LNCaP clone FGC (cell line): Measurements from ENCODE around the gene KCNG2.

Source experiments
- DNase-seq: peaks from one replicate; pipeline ENCODE4 v3.0.0-alpha.2; 2011; ENCODE audit warnings: low read depth
- H3K4me3 ChIP-seq: 2 replicates; pipeline ENCODE4 v1.5.1; 2011; ENCODE audit warnings: mild to moderate bottlenecking, low read depth, low read length, control low read depth
- TF ChIP-seq, protein P1 (sequence below): IDR thresholded peaks from 2 replicates; pipeline ENCODE4 v1.5.1; 2012; ENCODE audit warnings: mild to moderate bottlenecking; ENCODE audit not compliant: control insufficient read depth, insufficient read depth; ENCODE audit errors: extremely low read depth

The KCNG2 gene

GRCh38 chr18:79786304-79786703 is 11.4 kb upstream of the KCNG2 start:
- DNase-seq, result no peak
- TF ChIP-seq, protein P1, sequence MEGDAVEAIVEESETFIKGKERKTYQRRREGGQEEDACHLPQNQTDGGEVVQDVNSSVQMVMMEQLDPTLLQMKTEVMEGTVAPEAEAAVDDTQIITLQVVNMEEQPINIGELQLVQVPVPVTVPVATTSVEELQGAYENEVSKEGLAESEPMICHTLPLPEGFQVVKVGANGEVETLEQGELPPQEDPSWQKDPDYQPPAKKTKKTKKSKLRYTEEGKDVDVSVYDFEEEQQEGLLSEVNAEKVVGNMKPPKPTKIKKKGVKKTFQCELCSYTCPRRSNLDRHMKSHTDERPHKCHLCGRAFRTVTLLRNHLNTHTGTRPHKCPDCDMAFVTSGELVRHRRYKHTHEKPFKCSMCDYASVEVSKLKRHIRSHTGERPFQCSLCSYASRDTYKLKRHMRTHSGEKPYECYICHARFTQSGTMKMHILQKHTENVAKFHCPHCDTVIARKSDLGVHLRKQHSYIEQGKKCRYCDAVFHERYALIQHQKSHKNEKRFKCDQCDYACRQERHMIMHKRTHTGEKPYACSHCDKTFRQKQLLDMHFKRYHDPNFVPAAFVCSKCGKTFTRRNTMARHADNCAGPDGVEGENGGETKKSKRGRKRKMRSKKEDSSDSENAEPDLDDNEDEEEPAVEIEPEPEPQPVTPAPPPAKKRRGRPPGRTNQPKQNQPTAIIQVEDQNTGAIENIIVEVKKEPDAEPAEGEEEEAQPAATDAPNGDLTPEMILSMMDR, result no peak
- no peak overlapping the region for H3K4me3 ChIP-seq

DNA sequence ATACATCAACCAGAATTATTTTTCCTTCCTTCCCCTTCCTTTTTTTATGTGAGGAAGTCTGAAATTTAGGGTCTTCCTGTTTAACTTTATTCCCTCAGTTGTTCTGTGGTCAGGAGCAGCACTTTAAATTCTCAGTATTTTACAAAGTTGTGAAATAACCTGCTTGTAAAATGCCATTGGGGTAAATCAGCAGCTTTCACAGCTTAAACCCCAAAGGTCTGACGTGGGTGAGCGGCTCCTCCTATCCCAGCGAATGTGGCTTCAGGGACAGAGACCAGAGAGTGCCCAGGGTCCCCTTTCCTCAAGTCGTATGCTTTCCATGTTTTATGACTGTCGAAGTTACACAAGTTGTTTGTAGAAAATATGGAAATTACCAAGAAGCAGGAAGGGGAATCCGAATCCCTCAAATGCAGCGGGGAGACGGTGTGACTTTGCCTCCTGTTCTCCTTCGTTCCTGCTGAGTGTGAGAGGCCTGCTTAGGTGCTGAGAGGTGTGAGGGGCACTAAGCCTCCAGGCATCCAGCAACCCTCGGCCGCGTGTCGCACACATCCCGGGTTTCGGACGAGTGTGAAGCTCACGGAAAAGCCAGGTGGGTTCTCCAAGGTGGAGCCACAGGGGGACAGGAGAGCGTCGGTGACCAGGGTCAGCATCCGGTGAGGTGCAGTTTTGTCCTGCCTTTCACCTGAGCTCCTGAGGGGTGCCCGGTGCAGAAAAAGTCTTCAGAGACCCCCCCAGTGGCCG is 10.8 kb upstream of the KCNG2 start:
- no peak for DNase-seq
- H3K4me3 ChIP-seq, result no peak overlapping the region
- TF ChIP-seq, protein P1, result no peak

GRCh38 chr18:79787527-79787864 is 10.2 kb upstream of the KCNG2 start:
- H3K4me3 ChIP-seq, result no peak overlapping the region
- TF ChIP-seq, protein P1, result no peak
- no peak for DNase-seq

DNA sequence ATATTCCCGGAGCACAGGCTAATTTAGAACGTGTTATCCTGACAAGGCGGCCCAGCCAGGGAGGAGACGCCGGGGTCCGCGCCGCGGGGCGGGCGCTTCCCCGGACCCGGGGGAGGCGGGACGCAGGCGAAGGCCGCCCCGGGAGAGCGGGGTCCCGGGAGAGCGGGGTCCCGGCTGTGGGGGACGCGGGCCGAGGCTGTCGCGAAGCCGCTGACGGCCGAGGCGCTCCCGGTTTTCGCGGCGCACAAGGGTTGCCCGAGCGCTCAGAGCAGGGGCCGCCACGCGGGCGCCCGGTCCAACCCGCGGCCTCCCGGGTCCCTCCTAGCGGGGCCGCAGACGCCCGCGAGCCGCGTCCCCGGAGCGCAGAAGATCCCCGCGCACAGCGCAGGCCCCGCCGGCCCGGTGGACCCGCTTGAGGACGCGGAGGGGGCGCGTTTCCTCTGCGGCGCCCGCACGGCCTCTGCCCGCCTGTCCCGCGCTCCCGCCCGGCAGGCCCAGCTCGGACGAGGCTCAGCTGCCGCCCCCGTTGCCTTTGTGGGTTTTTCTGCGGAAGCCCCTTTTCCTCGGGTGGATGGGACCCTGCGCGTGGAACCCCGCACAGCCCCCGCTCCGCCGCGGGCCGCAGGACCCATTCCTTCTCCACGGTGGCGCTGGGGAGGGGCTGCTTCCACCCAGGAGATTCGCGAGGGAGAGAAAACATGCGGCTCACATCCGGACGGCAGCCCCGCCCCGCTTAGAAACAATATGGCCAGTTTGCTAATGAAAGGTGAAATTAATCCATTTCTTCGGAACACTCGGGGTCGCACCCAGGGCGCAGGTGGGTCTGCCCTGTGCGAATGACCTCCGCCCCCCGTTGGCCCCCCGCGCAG is 9.6 kb upstream of the KCNG2 start:
- no peak overlapping the region for H3K4me3 ChIP-seq
- TF ChIP-seq, protein P1, result no peak
- no peak for DNase-seq

DNA sequence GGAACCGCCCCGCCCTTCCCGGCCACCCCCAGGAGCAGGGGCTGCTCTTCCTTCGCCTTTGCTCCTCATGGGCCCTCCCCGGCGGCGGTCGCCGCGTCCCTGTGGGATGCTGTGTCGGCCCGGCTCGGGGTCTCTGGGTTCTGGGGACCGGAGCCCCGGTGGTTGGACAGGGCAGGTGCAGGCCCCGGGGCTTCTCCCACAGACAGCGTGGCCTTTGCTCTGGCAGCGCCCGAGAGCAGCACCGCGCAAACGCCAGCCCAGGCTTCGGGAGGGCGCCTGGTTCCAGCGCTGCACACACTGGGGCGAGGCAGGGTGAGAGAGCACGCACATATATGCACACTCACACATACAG is 9.0 kb upstream of the KCNG2 start:
- no peak for DNase-seq
- H3K4me3 ChIP-seq, result no peak overlapping the region
- TF ChIP-seq, protein P1, result no peak

DNA sequence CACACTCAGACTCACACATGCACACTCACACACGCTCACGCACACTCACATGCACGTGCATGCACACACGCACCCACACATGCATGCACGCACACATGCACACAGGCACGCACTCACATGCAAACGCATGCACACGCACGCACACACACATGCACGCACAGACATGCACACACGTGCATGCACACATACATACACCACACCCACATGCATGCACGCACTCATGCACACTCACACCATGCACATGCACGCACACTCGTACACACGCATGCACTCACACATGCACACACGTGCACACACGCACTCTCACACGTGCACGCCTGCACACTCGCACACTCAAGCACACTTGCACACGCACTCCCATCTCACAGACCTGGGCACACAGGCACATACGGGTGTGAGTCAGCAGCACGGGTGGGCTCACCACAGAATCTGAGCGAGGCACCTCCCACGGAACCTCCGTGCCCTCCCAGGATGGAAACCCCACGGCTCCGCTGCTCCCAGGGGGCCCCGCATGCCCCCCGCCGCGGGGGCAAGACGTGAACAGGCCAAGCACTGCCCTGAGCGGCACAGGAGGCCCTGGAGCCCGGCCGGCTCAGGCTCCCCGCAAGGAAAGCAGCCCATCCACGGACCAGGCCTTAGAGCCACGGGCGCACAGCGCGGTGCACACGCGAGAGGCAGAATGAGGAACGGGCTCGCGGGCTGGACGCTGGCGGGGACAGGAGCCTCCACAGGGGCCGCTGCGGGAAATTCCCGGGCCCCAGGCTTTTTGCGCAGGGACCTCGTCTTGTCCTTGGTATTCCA is 8.4 kb upstream of the KCNG2 start:
- no peak overlapping the region for H3K4me3 ChIP-seq
- no peak for DNase-seq
- TF ChIP-seq, protein P1, result no peak
